Fibroblast of villous mesenchyme (primary cell): ENCODE results near the gene MRTFB. TPM values are rescaled to one million over a fixed set of nuclear protein-coding genes. Genes with fewer than 3 reads are reported as not detected.
A peak's percentile ranks its signal among the peaks of the same experiment; 100 is the strongest.
"Not testable (repeated sequence)": the region's sequence is repeated elsewhere in the genome, so short reads cannot be mapped to it uniquely, and the experiment has no call there.

ENCODE experiments used
- DNase-seq: peaks from one replicate; pipeline ENCODE4 v3.0.0-alpha.2; 2010; ENCODE audit warnings: low read depth
- H3K4me3 ChIP-seq: 2 replicates; pipeline ENCODE4 v1.5.1; 2011; ENCODE audit warnings: low read depth, mild to moderate bottlenecking, low read length
- CTCF ChIP-seq: IDR thresholded peaks from 2 replicates; pipeline ENCODE4 v1.5.1; 2012; ENCODE audit warnings: low read depth, mild to moderate bottlenecking, low read length; ENCODE audit not compliant: insufficient read depth
- total RNA-seq: library from RNA; depleted of rRNA; stranded (reverse); fragments of >200 nt; gene quantifications from 2 replicates; pipeline ENCODE4 v1.2.3, GENCODE V29; 2012

MRTFB gene
- total RNA-seq, 1 donor: 8.2 TPM

- TF ChIP-seq CTCF: no peak
- H3K4me3 ChIP-seq: no peak overlapping the region
- DNase-seq: no peak
Measured at GRCh38 chr16:14179116-14179515, 108.0 kb downstream of the MRTFB start.

- TF ChIP-seq CTCF: no peak
- DNase-seq: no peak
- H3K4me3 ChIP-seq: no peak overlapping the region
Measured at GRCh38 chr16:14180481-14180944, 109.4 kb downstream of the MRTFB start.

DNA sequence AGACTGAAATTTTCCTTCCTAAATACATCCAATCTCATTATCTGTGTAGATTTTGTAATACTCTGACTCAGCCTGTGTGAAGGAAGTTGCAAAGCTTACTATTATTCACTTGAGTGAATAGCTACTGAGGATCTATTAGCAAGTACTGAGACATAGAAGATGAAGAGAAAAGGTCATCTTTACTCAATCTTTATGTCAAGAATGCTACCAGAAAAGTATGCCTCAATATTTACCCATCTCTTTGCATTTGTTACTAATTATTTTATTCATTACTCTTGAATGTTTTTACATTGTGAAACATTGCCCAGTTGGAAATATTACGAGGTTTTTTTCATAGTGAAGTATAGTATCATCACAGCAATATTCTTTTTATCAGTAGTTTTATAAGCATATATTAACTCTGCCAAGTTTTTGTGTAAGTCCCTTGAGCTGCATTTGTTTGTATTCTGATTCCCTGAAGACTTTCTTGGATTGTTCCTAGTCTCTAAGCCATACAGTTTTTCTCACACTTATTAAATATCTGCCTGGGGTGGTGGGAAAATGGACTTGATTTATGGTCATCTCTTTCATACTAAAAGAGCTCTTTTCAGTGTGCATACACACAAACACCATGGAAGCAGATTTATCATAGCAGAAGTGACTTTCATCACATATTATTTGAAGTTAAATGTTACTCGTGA is 110.4 kb downstream of the MRTFB start:
- peak; percentile 85 for DNase-seq
- TF ChIP-seq CTCF: no peak
- H3K4me3 ChIP-seq: no peak overlapping the region

- no peak for DNase-seq
- no peak for TF ChIP-seq CTCF
- no peak overlapping the region for H3K4me3 ChIP-seq
Measured at GRCh38 chr16:14182999-14183398, 111.9 kb downstream of the MRTFB start.

DNA sequence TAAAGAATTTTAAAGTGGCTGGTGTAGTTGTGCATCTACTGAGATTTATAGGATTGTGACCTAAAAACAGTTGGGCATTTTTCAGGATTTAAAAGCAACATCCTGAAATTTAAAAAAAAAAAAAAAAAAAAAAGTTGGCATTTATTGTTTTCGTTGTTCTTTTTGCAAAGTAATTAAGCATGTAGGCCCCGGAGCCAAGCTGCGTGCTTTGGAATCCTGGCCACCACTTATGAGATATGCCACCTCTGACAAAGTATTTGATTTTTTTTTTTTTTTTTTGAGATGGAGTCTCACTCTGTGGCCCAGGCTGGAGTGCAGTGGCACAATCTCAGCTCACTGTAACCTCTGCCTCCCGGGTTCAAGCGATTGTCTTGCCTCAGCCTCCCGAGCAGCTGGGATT is 112.8 kb downstream of the MRTFB start:
- not testable (repeated sequence) for H3K4me3 ChIP-seq, DNase-seq

GRCh38 chr16:14186007-14186794 is 115.1 kb downstream of the MRTFB start:
- peak overlapping the region; percentile 50 for H3K4me3 ChIP-seq
- peak; percentile 79 for DNase-seq
- peak; percentile 58 for TF ChIP-seq CTCF

GRCh38 chr16:14186795-14187221 is 115.7 kb downstream of the MRTFB start:
- DNase-seq: peak; percentile 14
- no peak for TF ChIP-seq CTCF
- H3K4me3 ChIP-seq: peak overlapping the region; percentile 50
